WTC11 (cell line): ENCODE data around the gene HAPLN1.

Source experiments
- ATF1 ChIP-seq: sonication (generic); formaldehyde crosslinking; IDR thresholded peaks from 2 replicates; pipeline ENCODE4 v1.8.1; 2023; ENCODE audit warnings: mild to moderate bottlenecking, moderate library complexity, missing genetic modification reagents
- ATF2 ChIP-seq: sonication (generic); formaldehyde crosslinking; IDR thresholded peaks from 2 replicates; pipeline ENCODE4 v1.8.1; 2022; ENCODE audit warnings: low read depth, missing genetic modification reagents, borderline replicate concordance
- CDX4 ChIP-seq: fragments of 250-450 bp; sonication (Bioruptor Pico); IDR thresholded peaks from 2 replicates; pipeline ENCODE4 v1.9.0; 2021; ENCODE audit warnings: moderate library complexity, mild to moderate bottlenecking, inconsistent platforms, borderline replicate concordance
- CREB1 ChIP-seq: sonication (generic); formaldehyde crosslinking; IDR thresholded peaks from 2 replicates; pipeline ENCODE4 v1.8.0; 2023; ENCODE audit warnings: mild to moderate bottlenecking, missing genetic modification reagents
- CTCF ChIP-seq: fragments of 200-600 bp; IDR thresholded peaks from 2 replicates; pipeline ENCODE4 v1.8.0; 2022; ENCODE audit warnings: antibody characterized with exemption
- E2F5 ChIP-seq: sonication (generic); formaldehyde crosslinking; IDR thresholded peaks from 2 replicates; pipeline ENCODE4 v1.8.1; 2022; ENCODE audit warnings: mild to moderate bottlenecking, moderate library complexity, missing genetic modification reagents
- GABPB1 ChIP-seq: sonication (generic); formaldehyde crosslinking; IDR thresholded peaks from 2 replicates; pipeline ENCODE4 v1.8.1; 2023; ENCODE audit warnings: mild to moderate bottlenecking, missing genetic modification reagents
- MAX ChIP-seq: sonication (generic); formaldehyde crosslinking; IDR thresholded peaks from 2 replicates; pipeline ENCODE4 v1.8.0; 2022; ENCODE audit warnings: mild to moderate bottlenecking, missing genetic modification reagents
- NR3C1 ChIP-seq: sonication (generic); formaldehyde crosslinking; conservative IDR thresholded peaks from 2 replicates; pipeline ENCODE4 v1.8.1; 2023; ENCODE audit warnings: low read depth, mild to moderate bottlenecking, missing genetic modification reagents
- SMAD4 ChIP-seq: sonication (generic); formaldehyde crosslinking; IDR thresholded peaks from 2 replicates; pipeline ENCODE4 v1.8.0; 2022; ENCODE audit warnings: mild to moderate bottlenecking, missing genetic modification reagents
- ZNF317 ChIP-seq: sonication (generic); formaldehyde crosslinking; IDR thresholded peaks from 2 replicates; pipeline ENCODE4 v1.8.1; 2023; ENCODE audit warnings: low read depth, mild to moderate bottlenecking, moderate library complexity, missing genetic modification reagents, borderline replicate concordance

GRCh38 chr5:83665631-83666030, 55.0 kb downstream of the HAPLN1 start:
- TF ChIP-seq SMAD4, result no peak
- TF ChIP-seq E2F5 (CRISPR knock-in tag), result no peak
- no peak for TF ChIP-seq ATF2 (CRISPR knock-in tag)
- no peak for TF ChIP-seq GABPB1 (CRISPR knock-in tag)
- TF ChIP-seq ATF1 (CRISPR knock-in tag), result no peak
- no peak for TF ChIP-seq CTCF
- TF ChIP-seq MAX (CRISPR knock-in tag), result no peak
- TF ChIP-seq NR3C1 (CRISPR knock-in tag), result no peak
- no peak for TF ChIP-seq ZNF317
- no peak for TF ChIP-seq CDX4 (CRISPR knock-in tag)
- TF ChIP-seq CREB1, result no peak
